Thoracic aorta (tissue), 2 donors: Measurements from ENCODE around the gene MORF4L1. TPM values are rescaled to one million over a fixed set of nuclear protein-coding genes. Genes with fewer than 3 reads are reported as not detected.
"Not testable (repeated sequence)": the region's sequence is repeated elsewhere in the genome, so short reads cannot be mapped to it uniquely, and the experiment has no call there.

Experiments
- ATAC-seq: fragments of 150-250 bp; one replicate; pipeline ENCODE4 v1.8.0; 2017; ENCODE audit warnings: low read depth; ENCODE audit not compliant: insufficient number of reproducible peaks, low FRiP score
- DNase-seq: peaks from one replicate; pipeline ENCODE4 v3.0.0-alpha.2; 2020; ENCODE audit warnings: low spot score
- H3K27ac ChIP-seq, 2 donors: fragments of 200-600 bp; sonication (generic); 1 replicate in 1 of 2; 2 replicates in 1 of 2; pipeline ENCODE4 v1.5.1; 2016; ENCODE audit warnings: mild to moderate bottlenecking in 2 of 2, moderate library complexity in 2 of 2
- H3K27me3 ChIP-seq: fragments of 200-600 bp; sonication (generic); replicated peaks from 2 replicates; pipeline ENCODE4 v1.6.0; 2016; ENCODE audit warnings: mild to moderate bottlenecking; ENCODE audit not compliant: insufficient read depth
- H3K36me3 ChIP-seq: fragments of 200-600 bp; sonication (generic); one replicate; pipeline ENCODE4 v1.5.1; 2016
- H3K4me1 ChIP-seq, 2 donors: fragments of 200-600 bp; sonication (generic); 1 replicate in 1 of 2; 2 replicates in 1 of 2; pipeline versions ENCODE4 v1.5.1 to v1.6.0; 2016; ENCODE audit warnings: low read depth in 2 of 2, mild to moderate bottlenecking in 1 of 2; ENCODE audit not compliant: control insufficient read depth in 1 of 2
- H3K4me3 ChIP-seq: fragments of 200-600 bp; sonication (generic); 2 replicates; pipeline ENCODE4 v1.5.1; 2016; ENCODE audit warnings: mild to moderate bottlenecking
- H3K9me3 ChIP-seq: fragments of 200-600 bp; sonication (generic); 2 replicates; pipeline ENCODE4 v1.5.1; 2016
- CTCF ChIP-seq: fragments of 200-600 bp; sonication (generic); IDR thresholded peaks from one replicate; pipeline ENCODE4 v1.5.1; 2019; ENCODE audit warnings: antibody characterized with exemption
- total RNA-seq, 2 donors: library from RNA; depleted of rRNA; stranded (reverse); fragments of >200 nt; gene quantifications; one replicate each; pipeline versions ENCODE4 v1.1.0 to v1.2.3, GENCODE V29; 2016

Gene MORF4L1
- total RNA-seq, 2 donors from 2014 or later = 330 to 355 TPM

- no peaks in the 10 kb centered on the region for H3K27me3 ChIP-seq
- H3K9me3 ChIP-seq = no peaks in the 10 kb centered on the region
- ATAC-seq (no peak), DNase-seq (no peak)
- H3K36me3 ChIP-seq = no peaks in the 10 kb centered on the region
- TF ChIP-seq CTCF = no peak
- peaks cover 8 to 34% of the 10 kb centered on the region in 2 donors for H3K4me1 ChIP-seq
- no peak overlapping the region for H3K4me3 ChIP-seq
- peak overlapping the region in 1 of 2 donors; percentile 46 for H3K27ac ChIP-seq
Observed at GRCh38 chr15:78841376-78841706, 31.3 kb upstream of the MORF4L1 start.

GRCh38 chr15:78841891-78842290 lies 30.8 kb upstream of the MORF4L1 start:
- Histone ChIP-seq H3K27ac (peak overlapping the region in 1 of 2 donors; percentile 46), H3K36me3 (no peaks in the 10 kb centered on the region), H3K27me3 (no peaks in the 10 kb centered on the region), H3K9me3 (no peaks in the 10 kb centered on the region), H3K4me1 (peaks cover 8 to 34% of the 10 kb centered on the region in 2 donors), H3K4me3 (no peak overlapping the region)
- TF ChIP-seq CTCF = no peak
- ATAC-seq (no peak), DNase-seq (no peak)

GRCh38 chr15:78842519-78842918 lies 30.2 kb upstream of the MORF4L1 start:
- Histone ChIP-seq H3K9me3 (no peaks in the 10 kb centered on the region), H3K36me3 (no peaks in the 10 kb centered on the region), H3K27me3 (no peaks in the 10 kb centered on the region), H3K4me1 (peaks cover 8 to 34% of the 10 kb centered on the region in 2 donors), H3K4me3 (no peak overlapping the region), H3K27ac (no peak overlapping the region)
- ATAC-seq (no peak), DNase-seq (no peak)
- no peak for TF ChIP-seq CTCF

GRCh38 chr15:78846906-78847305 lies 25.8 kb upstream of the MORF4L1 start:
- H3K27ac ChIP-seq, ATAC-seq, H3K36me3 ChIP-seq, H3K9me3 ChIP-seq, H3K27me3 ChIP-seq, H3K4me3 ChIP-seq, H3K4me1 ChIP-seq, DNase-seq: not testable (repeated sequence)

GRCh38 chr15:78847387-78847906 lies 25.2 kb upstream of the MORF4L1 start:
- H3K9me3 ChIP-seq, H3K4me3 ChIP-seq, H3K4me1 ChIP-seq, H3K36me3 ChIP-seq, H3K27me3 ChIP-seq, ATAC-seq, DNase-seq, H3K27ac ChIP-seq: not testable (repeated sequence)

GRCh38 chr15:78850352-78850751 lies 22.3 kb upstream of the MORF4L1 start:
- Histone ChIP-seq H3K4me1 (peaks cover 5 to 7% of the 10 kb centered on the region in 2 donors), H3K9me3 (no peaks in the 10 kb centered on the region), H3K36me3 (no peaks in the 10 kb centered on the region), H3K27ac (no peak overlapping the region), H3K27me3 (no peaks in the 10 kb centered on the region), H3K4me3 (no peak overlapping the region)
- DNase-seq (no peak), ATAC-seq (no peak)
- TF ChIP-seq CTCF = no peak
